Peyer's patch (tissue), 4 donors: ENCODE measurements around the gene SLC16A4. TPM values are rescaled to one million over a fixed set of nuclear protein-coding genes. Genes with fewer than 3 reads are reported as not detected.

Source experiments
- DNase-seq, 3 donors: peaks; one replicate each; pipeline ENCODE4 v3.0.0-alpha.2; 2017 to 2019
- H3K27ac ChIP-seq, 4 donors: fragments of 200-600 bp; sonication (generic); one replicate each; pipeline ENCODE4 v1.5.1; 2016 to 2019
- H3K27me3 ChIP-seq, 2 donors: fragments of 200-600 bp; sonication (generic); one replicate each; pipeline ENCODE4 v1.5.1; 2019
- H3K36me3 ChIP-seq, 3 donors: fragments of 200-600 bp; sonication (generic); one replicate each; pipeline ENCODE4 v1.5.1; 2016 to 2019
- H3K4me1 ChIP-seq, 4 donors: fragments of 200-600 bp; sonication (generic); one replicate each; pipeline ENCODE4 v1.5.1; 2016 to 2019
- H3K4me3 ChIP-seq, 4 donors: fragments of 200-600 bp; sonication (generic); 1 replicate in 3 of 4; 2 replicates in 1 of 4; pipeline ENCODE4 v1.5.1; 2016 to 2019; ENCODE audit warnings: mild to moderate bottlenecking in 1 of 4
- H3K9me3 ChIP-seq, 4 donors: fragments of 200-600 bp; sonication (generic); one replicate each; pipeline ENCODE4 v1.5.1; 2016 to 2019; ENCODE audit warnings: mild to moderate bottlenecking in 1 of 4
- POLR2A ChIP-seq, 2 donors: fragments of 450-650 bp; IDR thresholded peaks; one replicate each; pipeline ENCODE4 v1.5.1; 2017; ENCODE audit warnings: antibody characterized with exemption in 2 of 2, mild to moderate bottlenecking in 2 of 2, moderate library complexity in 2 of 2
- total RNA-seq, 4 donors: library from RNA; depleted of rRNA; stranded (reverse); fragments of >200 nt; gene quantifications; one replicate each; pipeline ENCODE4 v1.1.0, GENCODE V29; 2016
- TF ChIP-seq, protein P1 (sequence below), 6 experiments: fragments of 450-650 bp in 4 of 6; fragments of 200-600 bp in 2 of 6; sonication (generic) in 1 of 6; IDR thresholded peaks; one replicate each; pipeline ENCODE4 v1.5.1; 2017 to 2019; ENCODE audit warnings: antibody characterized with exemption in 6 of 6, mild to moderate bottlenecking in 3 of 6, moderate library complexity in 1 of 6

The SLC16A4 gene
- total RNA-seq, 4 donors from 2014 or later, result 10.1 to 26.1 (median 13.0) TPM

DNA sequence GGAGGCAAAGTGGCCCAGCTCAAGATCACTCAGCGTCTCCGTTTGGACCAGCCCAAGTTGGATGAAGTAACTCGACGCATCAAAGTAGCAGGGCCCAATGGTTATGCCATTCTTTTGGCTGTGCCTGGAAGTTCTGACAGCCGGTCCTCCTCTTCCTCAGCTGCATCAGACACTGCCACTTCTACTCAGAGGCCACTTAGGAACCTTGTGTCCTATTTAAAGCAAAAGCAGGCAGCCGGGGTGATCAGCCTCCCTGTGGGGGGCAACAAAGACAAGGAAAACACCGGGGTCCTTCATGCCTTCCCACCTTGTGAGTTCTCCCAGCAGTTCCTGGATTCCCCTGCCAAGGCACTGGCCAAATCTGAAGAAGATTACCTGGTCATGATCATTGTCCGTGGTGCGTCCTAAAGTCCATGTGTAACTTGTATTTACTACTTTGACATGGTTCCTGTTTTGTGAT is 48.9 kb downstream of the SLC16A4 start:
- H3K27ac ChIP-seq, result no peak overlapping the region
- H3K36me3 ChIP-seq, result peaks cover 0 to 20% (median 0%) of the 10 kb centered on the region in 3 donors
- H3K4me3 ChIP-seq, result peak overlapping the region in 2 of 4 donors; percentile 14 to 21
- H3K27me3 ChIP-seq, result no peaks in the 10 kb centered on the region
- no peak for TF ChIP-seq POLR2A (IDR thresholded peaks at IDR 0.05)
- TF ChIP-seq, protein P1, sequence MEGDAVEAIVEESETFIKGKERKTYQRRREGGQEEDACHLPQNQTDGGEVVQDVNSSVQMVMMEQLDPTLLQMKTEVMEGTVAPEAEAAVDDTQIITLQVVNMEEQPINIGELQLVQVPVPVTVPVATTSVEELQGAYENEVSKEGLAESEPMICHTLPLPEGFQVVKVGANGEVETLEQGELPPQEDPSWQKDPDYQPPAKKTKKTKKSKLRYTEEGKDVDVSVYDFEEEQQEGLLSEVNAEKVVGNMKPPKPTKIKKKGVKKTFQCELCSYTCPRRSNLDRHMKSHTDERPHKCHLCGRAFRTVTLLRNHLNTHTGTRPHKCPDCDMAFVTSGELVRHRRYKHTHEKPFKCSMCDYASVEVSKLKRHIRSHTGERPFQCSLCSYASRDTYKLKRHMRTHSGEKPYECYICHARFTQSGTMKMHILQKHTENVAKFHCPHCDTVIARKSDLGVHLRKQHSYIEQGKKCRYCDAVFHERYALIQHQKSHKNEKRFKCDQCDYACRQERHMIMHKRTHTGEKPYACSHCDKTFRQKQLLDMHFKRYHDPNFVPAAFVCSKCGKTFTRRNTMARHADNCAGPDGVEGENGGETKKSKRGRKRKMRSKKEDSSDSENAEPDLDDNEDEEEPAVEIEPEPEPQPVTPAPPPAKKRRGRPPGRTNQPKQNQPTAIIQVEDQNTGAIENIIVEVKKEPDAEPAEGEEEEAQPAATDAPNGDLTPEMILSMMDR (IDR thresholded peaks at IDR 0.05), result no peak
- peak in 1 of 3 donors; percentile 43 for DNase-seq
- no peaks in the 10 kb centered on the region for H3K9me3 ChIP-seq
- H3K4me1 ChIP-seq, result peaks cover 0 to 46% (median 18%) of the 10 kb centered on the region in 4 donors

DNA sequence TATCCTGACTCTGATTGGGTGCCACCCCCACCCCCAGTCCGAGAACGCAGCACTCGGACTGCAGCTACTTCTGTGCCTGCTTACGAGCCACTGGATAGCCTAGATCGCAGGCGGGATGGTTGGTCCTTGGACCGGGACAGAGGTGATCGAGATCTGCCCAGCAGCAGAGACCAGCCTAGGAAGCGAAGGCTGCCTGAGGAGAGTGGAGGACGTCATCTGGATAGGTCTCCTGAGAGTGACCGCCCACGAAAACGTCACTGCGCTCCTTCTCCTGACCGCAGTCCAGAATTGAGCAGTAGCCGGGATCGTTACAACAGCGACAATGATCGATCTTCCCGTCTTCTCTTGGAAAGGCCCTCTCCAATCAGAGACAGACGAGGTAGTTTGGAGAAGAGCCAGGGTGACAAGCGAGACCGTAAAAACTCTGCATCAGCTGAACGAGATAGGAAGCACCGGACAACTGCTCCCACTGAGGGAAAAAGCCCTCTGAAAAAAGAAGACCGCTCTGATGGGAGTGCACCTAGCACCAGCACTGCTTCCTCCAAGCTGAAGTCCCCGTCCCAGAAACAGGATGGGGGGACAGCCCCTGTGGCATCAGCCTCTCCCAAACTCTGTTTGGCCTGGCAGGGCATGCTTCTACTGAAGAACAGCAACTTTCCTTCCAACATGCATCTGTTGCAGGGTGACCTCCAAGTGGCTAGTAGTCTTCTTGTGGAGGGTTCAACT is 49.5 kb downstream of the SLC16A4 start:
- Histone ChIP-seq H3K36me3 (peaks cover 0 to 20% (median 0%) of the 10 kb centered on the region in 3 donors), H3K27ac (no peak overlapping the region), H3K4me1 (peaks cover 0 to 46% (median 18%) of the 10 kb centered on the region in 4 donors), H3K9me3 (no peaks in the 10 kb centered on the region), H3K27me3 (no peaks in the 10 kb centered on the region), H3K4me3 (peak overlapping the region in 2 of 4 donors; percentile 14 to 89)
- peak in 1 of 3 donors; percentile 44 for DNase-seq
- no peak for TF ChIP-seq POLR2A (IDR thresholded peaks at IDR 0.05)
- TF ChIP-seq, protein P1 (IDR thresholded peaks at IDR 0.05), result no peak

DNA sequence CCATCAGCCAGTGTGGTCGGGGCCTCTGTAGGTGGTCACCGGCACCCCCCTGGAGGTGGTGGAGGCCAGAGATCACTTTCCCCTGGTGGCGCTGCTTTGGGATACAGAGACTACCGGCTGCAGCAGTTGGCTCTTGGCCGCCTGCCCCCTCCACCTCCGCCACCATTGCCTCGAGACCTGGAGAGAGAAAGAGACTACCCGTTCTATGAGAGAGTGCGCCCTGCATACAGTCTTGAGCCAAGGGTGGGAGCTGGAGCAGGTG is 50.7 kb downstream of the SLC16A4 start:
- peak overlapping the region; percentile 86 to 99 (median 96) for H3K27ac ChIP-seq
- DNase-seq, result peak in 1 of 3 donors; percentile 60
- no peaks in the 10 kb centered on the region for H3K9me3 ChIP-seq
- TF ChIP-seq POLR2A (IDR thresholded peaks at IDR 0.05), result no peak
- TF ChIP-seq, protein P1 (IDR thresholded peaks at IDR 0.05), result no peak
- no peaks in the 10 kb centered on the region for H3K27me3 ChIP-seq
- H3K4me1 ChIP-seq, result peaks cover 0 to 43% (median 18%) of the 10 kb centered on the region in 4 donors
- H3K4me3 ChIP-seq, result peak overlapping the region; percentile 79 to 94 (median 86)
- peaks cover 0 to 20% (median 0%) of the 10 kb centered on the region in 3 donors for H3K36me3 ChIP-seq

DNA sequence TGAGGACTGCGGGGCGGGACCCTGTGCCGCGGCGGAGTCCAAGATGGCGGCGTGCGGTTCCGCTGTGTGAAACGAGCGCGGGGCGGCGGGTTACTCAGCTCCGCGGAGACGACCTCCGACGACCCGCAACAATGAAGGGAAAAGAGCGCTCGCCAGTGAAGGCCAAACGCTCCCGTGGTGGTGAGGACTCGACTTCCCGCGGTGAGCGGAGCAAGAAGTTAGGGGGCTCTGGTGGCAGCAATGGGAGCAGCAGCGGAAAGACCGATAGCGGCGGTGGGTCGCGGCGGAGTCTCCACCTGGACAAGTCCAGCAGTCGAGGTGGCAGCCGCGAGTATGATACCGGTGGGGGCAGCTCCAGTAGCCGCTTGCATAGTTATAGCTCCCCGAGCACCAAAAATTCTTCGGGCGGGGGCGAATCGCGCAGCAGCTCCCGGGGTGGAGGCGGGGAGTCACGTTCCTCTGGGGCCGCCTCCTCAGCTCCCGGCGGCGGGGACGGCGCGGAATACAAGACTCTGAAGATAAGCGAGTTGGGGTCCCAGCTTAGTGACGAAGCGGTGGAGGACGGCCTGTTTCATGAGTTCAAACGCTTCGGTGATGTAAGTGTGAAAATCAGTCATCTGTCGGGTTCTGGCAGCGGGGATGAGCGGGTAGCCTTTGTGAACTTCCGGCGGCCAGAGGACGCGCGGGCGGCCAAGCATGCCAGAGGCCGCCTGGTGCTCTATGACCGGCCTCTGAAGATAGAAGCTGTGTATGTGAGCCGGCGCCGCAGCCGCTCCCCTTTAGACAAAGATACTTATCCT is 51.2 kb downstream of the SLC16A4 start:
- H3K27me3 ChIP-seq, result no peaks in the 10 kb centered on the region
- H3K4me1 ChIP-seq, result peaks cover 0 to 38% (median 17%) of the 10 kb centered on the region in 4 donors
- peak overlapping the region; percentile 79 to 94 (median 86) for H3K4me3 ChIP-seq
- peak; percentile 72 to 74 for TF ChIP-seq POLR2A (IDR thresholded peaks at IDR 0.05)
- TF ChIP-seq, protein P1 (IDR thresholded peaks at IDR 0.05), result peak in 5 of 6 experiments; percentile 20 to 77 (median 66)
- H3K36me3 ChIP-seq, result peaks cover 0 to 17% (median 0%) of the 10 kb centered on the region in 3 donors
- peak overlapping the region; percentile 86 to 99 (median 96) for H3K27ac ChIP-seq
- H3K9me3 ChIP-seq, result no peaks in the 10 kb centered on the region
- DNase-seq, result peak in 2 of 3 donors; percentile 57 to 74

DNA sequence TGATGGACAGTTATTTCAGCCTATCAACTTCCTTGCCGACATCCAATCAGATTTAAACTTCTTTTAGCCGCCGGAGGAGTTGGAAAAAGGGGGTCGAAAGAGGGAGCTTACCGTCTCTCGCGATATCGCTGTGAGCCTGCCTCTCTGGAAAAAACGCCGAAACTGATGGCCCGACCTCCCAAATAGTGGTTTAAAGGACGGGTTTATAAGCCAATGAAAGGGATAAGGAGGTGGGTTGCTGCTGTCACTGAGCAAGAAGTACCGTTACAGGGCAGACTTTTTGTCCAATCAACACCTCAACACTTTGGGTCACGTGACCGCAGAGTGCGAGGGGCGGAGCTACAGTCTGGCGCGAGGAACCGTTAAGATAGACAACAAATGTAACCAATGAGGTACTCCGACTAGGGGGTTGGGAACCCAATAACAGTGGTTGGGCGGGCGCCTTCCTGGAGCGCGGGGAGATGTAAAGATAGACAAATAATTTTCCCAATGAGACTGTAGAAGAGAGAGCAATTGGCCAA is 51.9 kb downstream of the SLC16A4 start, which contains the start of gene RBM15:
RBM15 (plus strand) TSS at position 492 of the 521 bp plus-strand sequence; CDS start at position 521, 29 bp downstream.
- Histone ChIP-seq H3K36me3 (peaks cover 0 to 17% (median 0%) of the 10 kb centered on the region in 3 donors), H3K27me3 (no peaks in the 10 kb centered on the region), H3K4me3 (peak within 1 kb of the TSS; percentile 79 to 94 (median 86)), H3K27ac (peak within 1 kb of the TSS; percentile 94 to 99 (median 98)), H3K9me3 (no peaks in the 10 kb centered on the region), H3K4me1 (peaks cover 0 to 31% (median 14%) of the 10 kb centered on the region in 4 donors)
- TF ChIP-seq, protein P1 (IDR thresholded peaks at IDR 0.05), result no peak
- TF ChIP-seq POLR2A (IDR thresholded peaks at IDR 0.05), result no peak
- peak; percentile 97 to 99 (median 99) for DNase-seq
